CD4-positive, alpha-beta T cell (primary cell): ENCODE measurements around the gene RSPO1. TPM values are rescaled to one million over a fixed set of nuclear protein-coding genes. Genes with fewer than 3 reads are reported as not detected.

Experiments used
- ATAC-seq: fragments of 200-7000 bp; cut with Tn5 transposase; one replicate; pipeline ENCODE4 v1.10.0; 2022; ENCODE audit warnings: mild to moderate bottlenecking; ENCODE audit not compliant: poor library complexity
- CTCF ChIA-PET: fragments of 350-600 bp; sonication (Branson Sonifier 250); formaldehyde crosslinking; loops from one replicate; lab custom pipeline; 2021; ENCODE audit warnings: antibody characterized with exemption, inconsistent platforms; lab: Charles Lee
- POLR2A ChIA-PET: fragments of 350-600 bp; sonication (Branson Sonifier 250); formaldehyde crosslinking; loops from one replicate; lab custom pipeline; 2021; ENCODE audit warnings: antibody characterized with exemption, inconsistent platforms; lab: Charles Lee
- DNase-seq, 14 experiments: peaks; one replicate each; pipeline ENCODE4 v3.0.0-alpha.2; 2013 to 2020; ENCODE audit warnings: mixed read lengths in 2 of 14
- H3K27ac ChIP-seq, 2 donors: one replicate each; pipeline versions ENCODE4 v1.5.1 to v1.7.0; 2013; ENCODE audit warnings: low read length in 2 of 2, low read depth in 1 of 2, mild to moderate bottlenecking in 1 of 2
- H3K27me3 ChIP-seq, 2 experiments: 1 replicate in 1 of 2; 2 replicates in 1 of 2; pipeline versions ENCODE4 v1.6.1 to v1.7.0; 2013; ENCODE audit warnings: low read length in 2 of 2, control low read depth in 1 of 2, mild to moderate bottlenecking in 1 of 2, moderate library complexity in 1 of 2; ENCODE audit not compliant: insufficient read depth in 2 of 2, control insufficient read depth in 1 of 2
- H3K36me3 ChIP-seq: one replicate; pipeline ENCODE4 v1.6.1; 2013; ENCODE audit warnings: low read length, control low read depth; ENCODE audit not compliant: insufficient read depth
- H3K4me1 ChIP-seq: one replicate; pipeline ENCODE4 v1.6.1; 2013; ENCODE audit warnings: low read length, control low read depth; ENCODE audit not compliant: insufficient read depth
- H3K4me3 ChIP-seq: one replicate; pipeline ENCODE4 v1.5.1; 2013; ENCODE audit warnings: mild to moderate bottlenecking, low read length, moderate library complexity
- H3K9me3 ChIP-seq, 2 experiments: 1 replicate in 1 of 2; 2 replicates in 1 of 2; pipeline versions ENCODE4 v1.6.1 to v1.7.0; 2013; ENCODE audit warnings: low read length in 2 of 2, mild to moderate bottlenecking in 2 of 2, control low read depth in 1 of 2, moderate library complexity in 1 of 2; ENCODE audit not compliant: control insufficient read depth in 1 of 2, insufficient read depth in 1 of 2
- H3K27ac Mint-ChIP-seq: one replicate; pipeline ENCODE4 v1.8.0; 2020; ENCODE audit warnings: mixed read lengths
- H3K27me3 Mint-ChIP-seq: one replicate; pipeline ENCODE4 v1.8.0; 2021; ENCODE audit warnings: mixed read lengths
- H3K36me3 Mint-ChIP-seq: one replicate; pipeline ENCODE4 v1.8.0; 2021; ENCODE audit warnings: low read depth, mixed read lengths
- H3K4me1 Mint-ChIP-seq: one replicate; pipeline ENCODE4 v1.8.0; 2021; ENCODE audit warnings: low read depth, mixed read lengths
- H3K4me3 Mint-ChIP-seq: one replicate; pipeline ENCODE4 v1.8.0; 2020; ENCODE audit warnings: mild to moderate bottlenecking, mixed read lengths
- H3K9me3 Mint-ChIP-seq: one replicate; pipeline ENCODE4 v1.8.0; 2020; ENCODE audit warnings: mixed read lengths
- CTCF ChIP-seq: fragments of 200-600 bp; IDR thresholded peaks from one replicate; pipeline ENCODE4 v1.8.0; 2022; ENCODE audit warnings: antibody characterized with exemption, mild to moderate bottlenecking
- intact Hi-C, 2 experiments: fragments of 100-400 bp; cut with DNase I in 1 of 2; cut with micrococcal nuclease in 1 of 2; formaldehyde crosslinking; loops; one replicate each; pipeline versions ENCODE4 v1.15.1 to v1.9.0; 2023 to 2025; cut with DNase I, micrococcal nuclease
- total RNA-seq, 174 experiments: library from RNA in 2 of 174; stranded (reverse) in 2 of 174; gene quantifications; one replicate each; pipeline ENCODE4 v1.2.3 and lab custom pipeline; 2021 to 2026

The RSPO1 gene
- total RNA-seq, 2 experiments from 2014 or later = not detected

GRCh38 chr1:37680933-37681332 is 46.2 kb upstream of the RSPO1 start:
- H3K9me3 ChIP-seq = no peaks in the 10 kb centered on the region
- no peak overlapping the region for H3K4me3 ChIP-seq
- intact Hi-C loops = no loop called here
- Mint-ChIP-seq H3K36me3 (peaks cover 36% of the 10 kb centered on the region), H3K4me1 (peaks cover 9% of the 10 kb centered on the region), H3K4me3 (no peak overlapping the region), H3K27ac (no peak overlapping the region), H3K27me3 (no peaks in the 10 kb centered on the region), H3K9me3 (no peaks in the 10 kb centered on the region)
- no peaks in the 10 kb centered on the region for H3K27me3 ChIP-seq
- CTCF ChIA-PET = interaction anchor here (1.1 to 6.9 kb wide), 4 partner anchors 10 to 85 kb away, joined by 3 to 54 read pairs (median 6); partner anchors contain the start of gene GNL2
- POLR2A ChIA-PET = interaction anchor here (0.6 to 1.2 kb wide), 2 partner anchors 8 to 223 kb away, joined by 3 read pairs; no protein-coding TSS in a partner anchor
- ATAC-seq (no peak), DNase-seq (no peak)
- peaks cover 36% of the 10 kb centered on the region for H3K36me3 ChIP-seq
- TF ChIP-seq CTCF = no peak
- peaks cover 3% of the 10 kb centered on the region for H3K4me1 ChIP-seq
- no peak overlapping the region for H3K27ac ChIP-seq

- H3K27ac Mint-ChIP-seq = no peak overlapping the region
- intact Hi-C loops = no loop called here
- H3K9me3 ChIP-seq = no peaks in the 10 kb centered on the region
- H3K4me1 Mint-ChIP-seq = peaks cover 26% of the 10 kb centered on the region
- POLR2A ChIA-PET = no interaction called here
- peaks cover 8% of the 10 kb centered on the region for H3K36me3 ChIP-seq
- peaks cover 30% of the 10 kb centered on the region for H3K4me1 ChIP-seq
- TF ChIP-seq CTCF = no peak
- no peaks in the 10 kb centered on the region for H3K27me3 ChIP-seq
- ATAC-seq (no peak), DNase-seq (no peak)
- CTCF ChIA-PET = interaction anchor here (6.9 kb wide), 1 partner anchor 75 kb away, joined by 54 read pairs; no protein-coding TSS in a partner anchor
- H3K4me3 ChIP-seq = no peak overlapping the region
- H3K4me3 Mint-ChIP-seq = no peak overlapping the region
- H3K27ac ChIP-seq = no peak overlapping the region
- peaks cover 8% of the 10 kb centered on the region for H3K36me3 Mint-ChIP-seq
- H3K27me3 Mint-ChIP-seq = no peaks in the 10 kb centered on the region
- H3K9me3 Mint-ChIP-seq = no peaks in the 10 kb centered on the region
Observed at GRCh38 chr1:37677808-37678207, 43.1 kb upstream of the RSPO1 start.

GRCh38 chr1:37677143-37677439 is 42.4 kb upstream of the RSPO1 start:
- H3K27ac Mint-ChIP-seq = no peak overlapping the region
- no peak for TF ChIP-seq CTCF
- no peak for DNase-seq
- H3K4me3 Mint-ChIP-seq = no peak overlapping the region
- no peaks in the 10 kb centered on the region for H3K9me3 ChIP-seq
- no peak for ATAC-seq
- H3K27me3 Mint-ChIP-seq = peaks cover 1% of the 10 kb centered on the region
- ChIA-PET POLR2A (no interaction called here), CTCF (no interaction called here)
- intact Hi-C loops = no loop called here
- no peak overlapping the region for H3K4me3 ChIP-seq
- no peak overlapping the region for H3K27ac ChIP-seq
- no peaks in the 10 kb centered on the region for H3K27me3 ChIP-seq
- peaks cover 24% of the 10 kb centered on the region for H3K4me1 Mint-ChIP-seq
- H3K36me3 Mint-ChIP-seq = peaks cover 1% of the 10 kb centered on the region
- H3K36me3 ChIP-seq = peaks cover 4% of the 10 kb centered on the region
- H3K9me3 Mint-ChIP-seq = no peaks in the 10 kb centered on the region
- H3K4me1 ChIP-seq = peaks cover 32% of the 10 kb centered on the region
